SU-DHL-6 (cell line): ENCODE measurements around the gene STEAP4.

Source experiments
- H2AFZ ChIP-seq: fragments of 200-600 bp; sonication (generic); 2 replicates; pipeline ENCODE4 v1.6.1; 2014; ENCODE audit warnings: low read depth, mild to moderate bottlenecking, moderate library complexity, mixed read lengths, antibody characterized with exemption, low read length; ENCODE audit not compliant: severe bottlenecking
- H3F3A ChIP-seq: fragments of 200-600 bp; shearing (Covaris generic); 2 replicates; pipeline ENCODE4 v1.6.0; 2016; ENCODE audit warnings: antibody characterized with exemption, mild to moderate bottlenecking; ENCODE audit not compliant: insufficient read depth
- H3K27ac ChIP-seq: fragments of 200-600 bp; sonication (generic); 2 replicates; pipeline ENCODE4 v1.5.1; 2016; ENCODE audit warnings: low read depth, mild to moderate bottlenecking, low read length, moderate library complexity, mixed read lengths
- H3K27me3 ChIP-seq: fragments of 200-600 bp; sonication (generic), shearing (Covaris generic); 2 replicates; pipeline ENCODE4 v1.6.0; 2014; ENCODE audit warnings: mild to moderate bottlenecking, low read length
- H3K36me3 ChIP-seq: fragments of 200-600 bp; sonication (generic); 2 replicates; pipeline ENCODE4 v1.6.1; 2014; ENCODE audit warnings: mild to moderate bottlenecking, low read length, mixed read lengths
- H3K4me2 ChIP-seq: fragments of 300-600, 200-600 bp; shearing (Covaris generic), sonication (generic); 2 replicates; pipeline ENCODE4 v1.6.0; 2014; ENCODE audit warnings: low read length, low read depth, mild to moderate bottlenecking; ENCODE audit not compliant: poor library complexity, severe bottlenecking
- H3K4me3 ChIP-seq: fragments of 200-600 bp; sonication (generic); 2 replicates; pipeline ENCODE4 v1.5.1; 2014; ENCODE audit warnings: antibody characterized with exemption, low read length, mild to moderate bottlenecking, mixed read lengths; ENCODE audit not compliant: insufficient read depth, poor library complexity, severe bottlenecking
- H3K79me2 ChIP-seq: fragments of 200-600 bp; sonication (generic); 2 replicates; pipeline ENCODE4 v1.6.1; 2014; ENCODE audit warnings: mild to moderate bottlenecking, low read length, moderate library complexity; ENCODE audit not compliant: insufficient read depth
- H3K9ac ChIP-seq: fragments of 200-600 bp; sonication (generic); 2 replicates; pipeline ENCODE4 v1.7.0; 2014; ENCODE audit warnings: mild to moderate bottlenecking, low read length
- H3K9me2 ChIP-seq: fragments of 200-600 bp; sonication (generic); replicated peaks from 2 replicates; pipeline ENCODE4 v1.6.1; 2014; ENCODE audit warnings: low read length; ENCODE audit not compliant: insufficient read depth
- H3K9me3 ChIP-seq: fragments of 200-600 bp; sonication (generic); 2 replicates; pipeline ENCODE4 v1.6.1; 2014; ENCODE audit warnings: low read length, mixed read lengths; ENCODE audit not compliant: insufficient read depth
- H4K20me1 ChIP-seq: fragments of 200-600 bp; sonication (generic); 2 replicates; pipeline ENCODE4 v1.6.1; 2014; ENCODE audit warnings: low read depth, mild to moderate bottlenecking, antibody characterized with exemption, low read length, moderate library complexity, mixed read lengths
- CTCF ChIP-seq: fragments of 200-600 bp; sonication (generic); IDR thresholded peaks from one replicate; pipeline ENCODE4 v1.5.1; 2017; ENCODE audit warnings: antibody characterized with exemption, mild to moderate bottlenecking, low read length, moderate library complexity; ENCODE audit not compliant: insufficient read depth, poor library complexity, severe bottlenecking
- EZH2phosphoT487 ChIP-seq: fragments of 200-600 bp; sonication (generic), shearing (Covaris generic); conservative IDR thresholded peaks from 2 replicates; pipeline ENCODE4 v1.6.1; 2018; ENCODE audit warnings: mild to moderate bottlenecking, antibody characterized with exemption, low read length, moderate library complexity, mixed read lengths

STEAP4 gene

DNA sequence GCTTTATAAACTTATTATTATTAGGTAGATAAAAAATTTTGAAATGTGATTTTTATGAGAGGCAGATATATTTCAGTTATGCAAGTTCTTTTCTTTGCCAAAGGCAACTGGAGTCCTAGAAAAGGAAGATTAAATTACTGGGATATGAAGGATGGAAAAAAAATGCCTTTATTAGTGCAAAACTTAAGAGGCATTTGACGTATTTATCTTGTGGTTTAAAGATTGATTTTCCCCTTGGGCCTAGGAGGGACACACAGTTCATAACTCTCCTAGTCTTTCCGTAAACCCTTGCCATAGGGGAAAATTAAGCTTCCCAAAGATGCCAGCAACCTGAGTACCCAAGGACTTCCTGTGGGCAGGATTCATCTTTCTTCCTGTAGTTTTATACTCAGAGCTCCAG lies 3.1 kb upstream of the STEAP4 start:
- Histone ChIP-seq H3K9me2 (no peaks in the 10 kb centered on the region), H3K36me3 (no peaks in the 10 kb centered on the region), H3K4me2 (no peak overlapping the region), H3K4me3 (no peak overlapping the region), H3K9ac (no peak overlapping the region), H3K27ac (no peak overlapping the region), H2AFZ (no peak overlapping the region), H3K9me3 (no peaks in the 10 kb centered on the region), H3F3A (no peaks in the 10 kb centered on the region), H4K20me1 (no peaks in the 10 kb centered on the region), H3K27me3 (no peaks in the 10 kb centered on the region), H3K79me2 (no peaks in the 10 kb centered on the region)
- TF ChIP-seq EZH2phosphoT487 = no peak
- no peak for TF ChIP-seq CTCF

DNA sequence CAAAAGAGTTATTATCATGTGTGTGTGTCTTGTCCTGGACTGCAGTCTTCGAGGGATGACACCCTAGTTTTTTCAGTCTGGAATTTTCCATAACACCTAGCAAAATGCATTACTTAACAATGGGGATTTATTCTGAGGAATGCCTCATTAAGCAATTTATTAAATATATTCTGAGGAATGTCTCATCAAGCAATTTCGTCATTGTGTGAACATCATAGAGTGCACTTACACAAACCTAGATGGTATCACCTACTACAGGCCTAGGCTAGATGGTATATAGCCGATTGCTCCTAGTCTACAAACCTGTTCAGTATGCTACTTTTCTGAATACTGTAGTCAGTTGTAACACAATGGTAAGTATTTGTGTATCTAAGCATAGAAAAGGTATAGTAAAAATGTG lies 1.1 kb upstream of the STEAP4 start:
- no peaks in the 10 kb centered on the region for H3K79me2 ChIP-seq
- H3K27me3 ChIP-seq = no peaks in the 10 kb centered on the region
- H3K27ac ChIP-seq = no peak overlapping the region

GRCh38 chr7:88307412-88307811 lies 718 bp upstream of the STEAP4 start:
- Histone ChIP-seq H3K4me3 (no peak overlapping the region), H3F3A (no peaks in the 10 kb centered on the region)

More for the DNA sequence above, 1.1 kb upstream of the STEAP4 start:
- Histone ChIP-seq H3K36me3 (no peaks in the 10 kb centered on the region), H2AFZ (no peak overlapping the region), H3K9me3 (no peaks in the 10 kb centered on the region), H3K9me2 (no peaks in the 10 kb centered on the region), H3F3A (no peaks in the 10 kb centered on the region), H3K9ac (no peak overlapping the region), H3K4me2 (no peak overlapping the region), H4K20me1 (no peaks in the 10 kb centered on the region), H3K4me3 (no peak overlapping the region)
- TF ChIP-seq CTCF (no peak), EZH2phosphoT487 (no peak)

More at GRCh38 chr7:88307412-88307811, 718 bp upstream of the STEAP4 start:
- Histone ChIP-seq H3K27ac (no peak overlapping the region), H3K79me2 (no peaks in the 10 kb centered on the region), H2AFZ (no peak overlapping the region), H3K9me3 (no peaks in the 10 kb centered on the region), H3K4me2 (no peak overlapping the region), H3K27me3 (no peaks in the 10 kb centered on the region), H4K20me1 (no peaks in the 10 kb centered on the region), H3K9me2 (no peaks in the 10 kb centered on the region), H3K36me3 (no peaks in the 10 kb centered on the region), H3K9ac (no peak overlapping the region)
- TF ChIP-seq EZH2phosphoT487 (no peak), CTCF (no peak)
